Adipocyte (in vitro differentiated cells): ENCODE results near the gene MCC.
A peak's percentile ranks its signal among the peaks of the same experiment; 100 is the strongest.

Experiments used
- DNase-seq: peaks from one replicate; pipeline ENCODE4 v3.0.0-alpha.2; 2015; ENCODE audit warnings: low read depth
- H3K27me3 ChIP-seq: replicated peaks from 2 replicates; pipeline ENCODE4 v1.7.0; 2013; ENCODE audit warnings: mild to moderate bottlenecking, low read length, moderate library complexity; ENCODE audit not compliant: control insufficient read depth, insufficient read depth
- H3K36me3 ChIP-seq: 2 replicates; pipeline ENCODE4 v1.7.0; 2013; ENCODE audit warnings: low read length, mild to moderate bottlenecking, moderate library complexity; ENCODE audit not compliant: control insufficient read depth, insufficient read depth, severe bottlenecking
- H3K4me1 ChIP-seq: 2 replicates; pipeline ENCODE4 v1.7.0; 2013; ENCODE audit warnings: mild to moderate bottlenecking, low read length, moderate library complexity; ENCODE audit not compliant: control insufficient read depth, insufficient read depth
- H3K4me3 ChIP-seq: 2 replicates; pipeline ENCODE4 v1.7.0; 2013; ENCODE audit warnings: mild to moderate bottlenecking, low read length, moderate library complexity
- H3K9ac ChIP-seq: 2 replicates; pipeline ENCODE4 v1.7.0; 2013; ENCODE audit warnings: mild to moderate bottlenecking, low read length, moderate library complexity
- H3K9me3 ChIP-seq: 2 replicates; pipeline ENCODE4 v1.7.0; 2013; ENCODE audit warnings: mild to moderate bottlenecking, low read length, moderate library complexity; ENCODE audit not compliant: control insufficient read depth

MCC gene

GRCh38 chr5:113311301-113311700 is 177.0 kb downstream of the MCC start:
- no peak overlapping the region for H3K9ac ChIP-seq
- H3K9me3 ChIP-seq: no peaks in the 10 kb centered on the region

DNA sequence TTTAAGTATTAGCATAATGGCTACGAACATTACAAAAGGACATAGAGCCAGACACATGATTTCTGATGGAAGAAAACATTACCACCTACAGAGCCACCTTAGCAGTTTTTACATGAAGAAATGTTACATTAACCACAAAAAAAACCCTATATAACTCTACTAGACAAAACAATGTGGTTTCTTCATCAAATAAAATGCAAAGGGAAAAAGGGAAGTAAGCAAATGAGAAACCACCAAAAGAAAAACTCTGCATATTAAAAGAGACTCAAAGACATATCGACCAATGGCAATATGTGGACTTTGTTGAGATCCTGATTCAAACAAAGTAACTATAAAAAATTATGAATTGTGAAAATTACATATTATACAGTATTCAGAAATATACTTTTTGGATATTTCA is 186.1 kb downstream of the MCC start:
- H3K4me1 ChIP-seq: no peaks in the 10 kb centered on the region

More at GRCh38 chr5:113311301-113311700, 177.0 kb downstream of the MCC start:
- Histone ChIP-seq H3K4me1 (no peaks in the 10 kb centered on the region), H3K36me3 (no peaks in the 10 kb centered on the region), H3K4me3 (no peak overlapping the region), H3K27me3 (no peaks in the 10 kb centered on the region)
- DNase-seq: no peak

GRCh38 chr5:113299591-113299990 is 188.7 kb downstream of the MCC start:
- Histone ChIP-seq H3K4me3 (no peak overlapping the region), H3K4me1 (peaks cover 8% of the 10 kb centered on the region), H3K36me3 (no peaks in the 10 kb centered on the region), H3K9ac (no peak overlapping the region), H3K27me3 (no peaks in the 10 kb centered on the region), H3K9me3 (no peaks in the 10 kb centered on the region)
- DNase-seq: no peak

More for the DNA sequence above, 186.1 kb downstream of the MCC start:
- no peak overlapping the region for H3K4me3 ChIP-seq
- no peaks in the 10 kb centered on the region for H3K27me3 ChIP-seq
- H3K9me3 ChIP-seq: no peaks in the 10 kb centered on the region
- no peak overlapping the region for H3K9ac ChIP-seq
- no peak for DNase-seq
- no peaks in the 10 kb centered on the region for H3K36me3 ChIP-seq

DNA sequence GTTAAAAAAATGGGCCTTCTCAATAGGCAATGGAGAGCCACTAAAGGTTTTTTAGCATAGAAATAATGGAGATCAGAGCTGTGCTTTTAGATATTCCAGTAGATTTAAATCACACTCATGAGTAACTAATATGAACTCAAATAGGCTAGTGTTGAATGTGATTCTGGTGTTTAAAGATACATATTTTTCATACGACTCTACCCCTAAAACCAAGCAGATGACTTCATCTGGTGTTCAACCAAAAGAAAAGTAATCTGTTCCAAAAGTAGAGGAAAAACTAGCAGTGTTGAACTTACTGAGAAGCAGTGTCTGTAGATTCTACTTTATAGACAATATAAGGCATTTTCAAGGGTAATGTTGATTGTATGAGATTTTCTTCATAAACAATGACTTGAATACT is 191.6 kb downstream of the MCC start:
- Histone ChIP-seq H3K9ac (no peak overlapping the region), H3K4me3 (no peak overlapping the region), H3K27me3 (no peaks in the 10 kb centered on the region), H3K9me3 (no peaks in the 10 kb centered on the region), H3K4me1 (peaks cover 21% of the 10 kb centered on the region), H3K36me3 (no peaks in the 10 kb centered on the region)
- peak; percentile 24 for DNase-seq

DNA sequence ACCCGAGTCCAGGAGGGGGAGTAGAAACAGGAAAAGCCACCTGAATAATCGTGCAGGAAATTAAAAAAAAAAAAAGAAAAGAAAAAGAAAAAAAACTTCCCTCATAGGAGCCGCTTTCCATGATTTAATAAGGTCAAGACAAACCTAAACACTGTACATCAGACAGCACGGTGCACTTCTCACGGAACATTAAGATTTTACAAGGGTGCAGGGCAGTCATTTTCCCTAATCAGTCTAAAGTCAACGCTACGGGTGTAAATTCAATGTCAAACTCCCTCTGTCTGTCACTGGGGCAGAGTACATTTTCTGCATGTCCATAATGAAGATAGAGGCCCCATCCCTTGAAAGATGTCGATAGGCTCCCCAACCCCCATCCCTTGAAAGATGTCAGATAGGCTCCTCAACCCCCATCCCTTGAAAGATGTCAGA is 193.1 kb downstream of the MCC start:
- Histone ChIP-seq H3K9ac (peak overlapping the region; percentile 86), H3K36me3 (no peaks in the 10 kb centered on the region), H3K4me3 (peak overlapping the region; percentile 98), H3K9me3 (no peaks in the 10 kb centered on the region), H3K27me3 (no peaks in the 10 kb centered on the region), H3K4me1 (peaks cover 21% of the 10 kb centered on the region)
- DNase-seq: no peak

DNA sequence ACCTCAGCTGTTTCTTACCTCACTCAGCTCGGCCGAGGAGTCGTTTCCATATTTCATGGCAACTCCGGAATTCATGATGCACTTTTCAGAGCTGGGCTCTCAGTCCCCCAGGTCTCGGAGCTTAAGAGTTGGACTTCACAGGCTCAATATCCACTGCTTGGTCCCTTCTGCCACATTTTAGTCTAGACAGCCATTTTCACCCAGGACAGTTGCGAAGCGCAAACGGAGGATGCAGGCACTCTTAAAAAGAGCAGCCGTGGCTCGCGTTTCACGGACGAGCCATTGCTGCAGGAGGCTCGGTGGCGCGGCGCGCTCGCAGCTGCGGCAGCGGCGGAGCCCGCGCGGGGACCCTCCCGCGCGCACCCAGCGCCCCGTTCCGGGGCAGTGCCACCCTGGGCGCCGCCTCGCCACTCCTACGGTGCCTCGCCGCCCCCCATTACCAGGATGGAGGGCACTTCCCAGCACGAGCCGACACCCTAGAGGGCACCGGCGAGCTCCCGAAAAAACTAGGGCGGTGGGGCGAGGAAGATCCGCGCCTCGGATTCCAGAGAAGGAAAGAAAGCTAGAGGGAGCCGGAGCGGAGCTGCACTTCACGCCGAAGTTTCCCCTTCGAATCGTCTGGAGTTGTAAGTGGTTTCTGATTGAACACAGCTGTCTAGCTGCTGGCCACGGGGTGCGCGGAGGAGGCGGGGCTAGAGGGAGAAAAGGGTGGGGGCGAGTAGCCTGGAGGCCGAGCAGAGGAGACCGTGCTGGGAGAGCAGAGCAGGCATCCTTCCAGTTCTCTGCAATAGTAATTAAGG is 193.7 kb downstream of the MCC start:
- no peaks in the 10 kb centered on the region for H3K27me3 ChIP-seq

GRCh38 chr5:113293975-113294310 is 194.3 kb downstream of the MCC start:
- no peaks in the 10 kb centered on the region for H3K9me3 ChIP-seq
- no peaks in the 10 kb centered on the region for H3K27me3 ChIP-seq
- DNase-seq: peak; percentile 60
- H3K36me3 ChIP-seq: no peaks in the 10 kb centered on the region
- peaks cover 21% of the 10 kb centered on the region for H3K4me1 ChIP-seq
- peak overlapping the region; percentile 98 for H3K4me3 ChIP-seq
- peak overlapping the region; percentile 86 for H3K9ac ChIP-seq

More for the DNA sequence above, 193.7 kb downstream of the MCC start:
- Histone ChIP-seq H3K36me3 (no peaks in the 10 kb centered on the region), H3K4me3 (peak overlapping the region; percentile 98), H3K9me3 (no peaks in the 10 kb centered on the region), H3K4me1 (peaks cover 21% of the 10 kb centered on the region), H3K9ac (peak overlapping the region; percentile 86)
- DNase-seq: peak; percentile 97

GRCh38 chr5:113293068-113293974 is 194.9 kb downstream of the MCC start:
- Histone ChIP-seq H3K9ac (peak overlapping the region; percentile 86), H3K4me1 (peaks cover 21% of the 10 kb centered on the region), H3K4me3 (peak overlapping the region; percentile 98), H3K36me3 (no peaks in the 10 kb centered on the region), H3K27me3 (no peaks in the 10 kb centered on the region), H3K9me3 (no peaks in the 10 kb centered on the region)
- peak; percentile 41 for DNase-seq

- H3K4me3 ChIP-seq: peak overlapping the region; percentile 98
- no peaks in the 10 kb centered on the region for H3K27me3 ChIP-seq
- H3K9me3 ChIP-seq: no peaks in the 10 kb centered on the region
- H3K36me3 ChIP-seq: no peaks in the 10 kb centered on the region
- DNase-seq: no peak
- peaks cover 21% of the 10 kb centered on the region for H3K4me1 ChIP-seq
- no peak overlapping the region for H3K9ac ChIP-seq
These were observed 195.8 kb downstream of the MCC start for GRCh38 chr5:113292462-113292861.

GRCh38 chr5:113283558-113283957 is 204.7 kb downstream of the MCC start:
- H3K4me1 ChIP-seq: peaks cover 25% of the 10 kb centered on the region
- H3K4me3 ChIP-seq: no peak overlapping the region
- no peaks in the 10 kb centered on the region for H3K9me3 ChIP-seq
- no peaks in the 10 kb centered on the region for H3K27me3 ChIP-seq
- H3K9ac ChIP-seq: no peak overlapping the region
- H3K36me3 ChIP-seq: no peaks in the 10 kb centered on the region
- DNase-seq: no peak

DNA sequence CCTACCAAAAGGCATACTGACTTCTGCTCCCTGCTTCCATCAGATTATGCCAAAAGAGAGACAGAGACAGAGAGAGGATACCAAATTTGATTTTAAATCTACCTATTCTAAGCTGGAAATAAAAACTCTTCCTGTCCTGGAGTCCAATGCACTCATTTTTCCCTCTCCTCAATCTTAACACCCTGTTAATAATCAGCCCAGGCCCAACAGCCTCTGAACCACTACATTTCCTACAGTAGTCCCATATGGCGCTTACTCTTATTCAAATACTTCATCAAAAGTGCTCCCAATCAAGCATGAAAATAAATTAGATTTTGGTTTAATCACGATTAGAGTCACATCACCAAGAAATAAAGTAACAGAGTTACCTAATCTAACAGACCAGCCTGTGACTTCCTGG is 205.8 kb downstream of the MCC start:
- no peak overlapping the region for H3K9ac ChIP-seq
- peaks cover 25% of the 10 kb centered on the region for H3K4me1 ChIP-seq
- H3K9me3 ChIP-seq: no peaks in the 10 kb centered on the region
- H3K4me3 ChIP-seq: no peak overlapping the region
- no peaks in the 10 kb centered on the region for H3K27me3 ChIP-seq
- no peaks in the 10 kb centered on the region for H3K36me3 ChIP-seq
- DNase-seq: no peak
